HTR-8/SVneo (cell line): ENCODE data around the gene VRK2.
"Not testable (repeated sequence)": the region's sequence is repeated elsewhere in the genome, so short reads cannot be mapped to it uniquely, and the experiment has no call there.

Source experiments
- DNase-seq: peaks from one replicate; pipeline ENCODE4 v3.0.0; 2011; ENCODE audit warnings: low spot score, mixed read lengths; ENCODE audit not compliant: insufficient read length
- FAIRE-seq: peaks from 2 replicates; lab custom pipeline; 2011; peaks lifted over from hg19 to GRCh38; lab: Jason Lieb, UNC

The VRK2 gene

GRCh38 chr2:58101500-58101899 lies 54.9 kb downstream of the VRK2 start:
- DNase-seq: no peak
- FAIRE-seq: no peak

- FAIRE-seq: no peak
- DNase-seq: no peak
Measured at GRCh38 chr2:58106896-58107295, 60.3 kb downstream of the VRK2 start.

- peak; percentile 19 for DNase-seq
Measured at GRCh38 chr2:58107803-58108710, 61.5 kb downstream of the VRK2 start.

DNA sequence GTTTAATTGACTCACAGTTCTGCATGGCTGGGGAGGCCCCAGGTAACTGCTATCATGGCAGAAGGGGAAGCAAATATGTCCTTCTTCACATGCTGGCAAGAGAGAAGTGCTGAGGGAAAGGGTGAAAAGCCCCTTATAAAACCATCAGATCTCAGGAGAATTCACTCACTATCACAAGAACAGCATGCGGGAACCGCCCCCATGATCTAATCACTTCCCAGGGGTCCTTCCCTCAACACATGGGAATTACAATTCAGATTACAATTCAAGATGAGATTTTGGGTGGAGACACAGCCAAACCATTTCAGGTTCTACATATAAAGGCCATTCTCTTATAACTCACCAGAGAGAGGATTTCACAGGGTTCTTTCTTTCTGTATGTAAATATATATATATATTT lies 62.9 kb downstream of the VRK2 start:
- FAIRE-seq (no peak), DNase-seq (no peak)

More at GRCh38 chr2:58107803-58108710, 61.5 kb downstream of the VRK2 start:
- peak; percentile 85 for FAIRE-seq

DNA sequence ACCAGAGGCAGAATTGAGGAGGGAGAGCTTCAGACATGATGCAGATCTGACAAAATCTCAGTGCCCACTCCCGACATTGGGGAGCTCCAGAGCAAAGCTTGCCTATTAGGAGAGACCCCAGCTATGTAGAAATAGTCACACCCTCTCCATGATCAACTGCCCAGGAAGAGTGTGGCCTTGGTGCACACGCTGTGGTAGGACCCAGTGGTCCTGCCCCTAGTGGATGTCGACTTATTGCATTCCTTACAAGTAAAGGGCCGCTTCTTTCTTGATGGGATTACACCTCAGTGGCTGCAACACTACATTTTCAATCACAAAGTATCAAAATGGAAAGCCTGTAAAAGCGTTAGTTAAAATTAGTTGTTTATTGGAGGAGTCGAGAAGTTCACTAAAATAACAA lies 64.2 kb downstream of the VRK2 start:
- DNase-seq (no peak), FAIRE-seq (no peak)

- FAIRE-seq, DNase-seq: not testable (repeated sequence)
Measured at GRCh38 chr2:58113563-58113962, 67.0 kb downstream of the VRK2 start.

GRCh38 chr2:58120626-58121229 lies 74.1 kb downstream of the VRK2 start:
- FAIRE-seq (no peak), DNase-seq (no peak)

- DNase-seq (no peak), FAIRE-seq (no peak)
Measured at GRCh38 chr2:58122040-58122439, 75.4 kb downstream of the VRK2 start.

GRCh38 chr2:58122540-58122939 lies 75.9 kb downstream of the VRK2 start:
- no peak for DNase-seq
- no peak for FAIRE-seq

GRCh38 chr2:58127111-58127510 lies 80.5 kb downstream of the VRK2 start:
- no peak for FAIRE-seq
- DNase-seq: no peak

- FAIRE-seq: no peak
- DNase-seq: no peak
Measured at GRCh38 chr2:58130238-58130637, 83.6 kb downstream of the VRK2 start.

DNA sequence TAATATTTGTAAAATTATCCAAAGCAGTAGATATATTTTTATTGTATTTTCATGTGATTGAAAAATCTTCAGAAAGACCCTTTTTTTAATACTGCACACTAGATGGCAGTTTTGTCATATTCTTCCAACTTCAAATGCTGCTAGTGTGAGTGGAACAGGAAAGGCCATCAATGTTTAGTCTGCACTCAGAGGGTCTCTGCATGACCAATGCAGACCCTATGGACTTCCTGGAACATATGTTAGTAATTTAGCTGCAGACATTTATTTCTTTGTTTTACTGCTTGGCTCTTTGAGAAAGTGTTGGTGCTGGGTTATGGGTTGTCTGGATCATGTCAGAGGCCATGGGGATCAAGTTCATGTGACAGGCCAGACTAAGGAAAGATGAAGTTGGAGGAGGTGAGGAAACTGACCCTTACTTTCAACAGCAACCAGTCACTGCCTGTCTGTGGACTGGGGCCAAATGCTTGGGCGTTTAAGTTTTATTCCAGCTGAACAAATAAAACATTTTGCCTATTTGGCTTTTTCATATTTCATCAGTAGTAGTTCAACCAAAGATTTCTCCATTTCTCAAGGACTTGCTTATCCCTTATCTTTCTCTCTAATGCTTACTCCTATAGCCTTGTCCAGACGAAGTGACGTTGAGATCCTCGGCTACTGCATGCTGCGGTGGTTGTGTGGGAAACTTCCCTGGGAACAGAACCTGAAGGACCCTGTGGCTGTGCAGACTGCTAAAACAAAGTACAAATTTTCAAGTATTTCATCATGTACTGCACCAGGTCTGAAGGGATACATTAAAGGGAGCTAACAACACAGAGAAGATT lies 84.8 kb downstream of the VRK2 start:
- FAIRE-seq: no peak
- no peak for DNase-seq

- DNase-seq (no peak), FAIRE-seq (no peak)
Measured at GRCh38 chr2:58133395-58133794, 86.8 kb downstream of the VRK2 start.

DNA sequence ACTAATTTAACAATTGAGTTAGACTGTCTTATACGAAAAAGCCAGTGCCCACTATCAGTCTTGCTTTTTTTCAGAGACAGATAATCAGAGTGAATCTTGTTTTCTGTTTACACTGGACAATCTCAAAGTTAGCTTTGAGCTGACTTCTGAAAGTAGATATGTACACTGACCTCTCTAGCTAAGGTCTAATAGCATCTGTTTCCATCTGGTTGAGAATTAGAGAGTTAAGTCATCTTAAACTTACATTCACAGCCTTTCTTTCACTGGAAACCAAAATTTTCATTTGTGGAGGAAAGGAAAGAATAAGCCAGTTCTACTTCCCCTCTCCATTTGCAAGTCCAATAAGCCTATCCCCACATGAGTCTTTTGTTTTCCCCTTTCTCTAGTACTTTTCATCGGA lies 89.3 kb downstream of the VRK2 start:
- FAIRE-seq (no peak), DNase-seq (no peak)

- FAIRE-seq (no peak), DNase-seq (no peak)
Measured at GRCh38 chr2:58137221-58137620, 90.6 kb downstream of the VRK2 start.

GRCh38 chr2:58137856-58138255 lies 91.2 kb downstream of the VRK2 start:
- DNase-seq: no peak
- no peak for FAIRE-seq

- FAIRE-seq (no peak), DNase-seq (no peak)
Measured at GRCh38 chr2:58138396-58139030, 91.9 kb downstream of the VRK2 start.

DNA sequence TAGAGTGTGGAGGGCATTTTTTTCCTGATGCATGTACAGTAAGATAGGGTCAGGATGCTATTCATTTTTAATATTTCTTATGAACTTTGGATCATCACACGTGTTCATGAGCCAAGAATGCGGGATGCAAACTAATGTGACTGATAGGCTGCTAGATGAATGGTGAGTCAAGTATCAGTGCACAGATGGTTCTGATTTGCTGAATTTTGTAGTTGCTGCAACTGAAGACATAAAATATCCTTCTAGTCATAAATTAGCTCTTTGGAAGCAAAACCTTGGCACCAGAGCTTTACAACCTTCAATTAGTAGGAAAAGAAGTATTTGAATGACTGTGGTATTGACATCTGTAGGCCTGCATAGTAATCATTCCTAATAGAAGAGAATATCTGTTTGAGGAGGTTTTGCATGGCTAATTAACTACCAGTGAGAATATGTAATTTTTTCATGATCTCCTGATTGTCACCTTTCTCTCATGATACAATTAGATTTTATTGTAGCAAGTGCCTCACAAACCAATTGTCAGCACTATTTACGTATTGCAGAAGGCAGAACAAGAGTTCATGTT lies 94.0 kb downstream of the VRK2 start:
- FAIRE-seq: no peak

GRCh38 chr2:58145769-58146168 lies 99.2 kb downstream of the VRK2 start:
- not testable (repeated sequence) for FAIRE-seq, DNase-seq

More for the DNA sequence above, 94.0 kb downstream of the VRK2 start:
- DNase-seq: no peak

DNA sequence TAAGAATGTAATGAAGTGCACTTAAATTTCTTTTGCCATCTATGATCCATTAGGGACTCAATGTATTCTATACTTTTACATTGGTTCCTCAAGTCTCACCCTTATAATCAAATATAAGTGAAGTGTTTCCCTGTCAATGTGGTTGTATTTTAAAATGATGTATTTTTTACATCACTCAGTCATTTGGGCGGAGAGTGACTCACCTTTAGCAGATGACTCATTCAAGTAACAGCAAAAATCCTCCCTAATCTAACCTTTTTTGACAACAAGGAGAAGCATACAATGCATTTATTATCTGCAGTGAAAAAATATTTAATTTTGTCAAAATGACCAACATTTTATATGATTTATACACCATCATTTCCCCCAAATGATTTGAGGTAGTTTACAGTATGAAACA lies 100.1 kb downstream of the VRK2 start:
- FAIRE-seq: peak; percentile 71
- no peak for DNase-seq
